22Rv1 (cell line): ENCODE measurements around the gene ILKAP.

Source experiments
- H3K27ac ChIP-seq: fragments of 450-650 bp; 2 replicates; pipeline ENCODE4 v1.5.1; 2017
- CTCF ChIP-seq: fragments of 450-650 bp; IDR thresholded peaks from 2 replicates; pipeline ENCODE4 v1.5.1; 2017; ENCODE audit warnings: mild to moderate bottlenecking
- ZFX ChIP-seq: fragments of 450-650 bp; IDR thresholded peaks from 2 replicates; pipeline ENCODE4 v1.6.1; 2017; ENCODE audit warnings: antibody characterized with exemption, borderline replicate concordance

Gene ILKAP

GRCh38 chr2:238120463-238121298 lies 82.8 kb downstream of the ILKAP start:
- TF ChIP-seq CTCF: no peak
- no peak for TF ChIP-seq ZFX
- no peak overlapping the region for H3K27ac ChIP-seq
